GM18951 (cell line): ENCODE data around the gene ATP8B1.
"Not testable (repeated sequence)": the region's sequence is repeated elsewhere in the genome, so short reads cannot be mapped to it uniquely, and the experiment has no call there.

Source experiments
- POLR2A ChIP-seq: IDR thresholded peaks from 4 replicates; pipeline ENCODE4 v1.6.1; 2011; ENCODE audit warnings: mild to moderate bottlenecking; ENCODE audit not compliant: insufficient read length, insufficient read depth; ENCODE audit errors: extremely low read depth
- in situ Hi-C: fragments of 300-500 bp; cut with MboI; formaldehyde crosslinking; loops from one replicate; pipeline ENCODE4 v1.12.0; 2022; ENCODE audit warnings: low sequenced_read_pairs, mixed read lengths, inconsistent platforms; ENCODE audit not compliant: unreplicated experiment

The ATP8B1 gene

DNA sequence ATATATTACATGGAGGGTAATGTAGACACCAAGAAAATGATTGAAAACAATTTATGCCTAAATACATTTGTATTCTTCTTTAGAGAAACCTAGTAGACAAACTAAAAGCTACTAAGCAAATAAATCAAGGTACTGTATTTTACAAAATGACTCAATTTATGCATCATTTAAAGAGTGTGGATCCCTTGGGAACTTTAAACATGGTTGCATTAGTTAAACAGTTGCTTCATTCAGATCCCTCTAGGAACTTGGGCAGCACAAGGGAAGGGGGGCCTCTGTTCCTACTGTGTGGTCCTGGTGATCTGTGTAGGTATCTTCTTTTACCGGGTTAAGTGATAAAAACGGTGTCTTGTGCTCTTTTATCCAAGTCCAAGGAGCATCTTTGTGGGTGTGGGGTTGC is 31.5 kb upstream of the ATP8B1 start:
- no peak for TF ChIP-seq POLR2A
- in situ Hi-C loops: loop anchor here (25.0 kb wide), 1 partner anchor 197 kb away; no protein-coding TSS in a partner anchor

- no peak for TF ChIP-seq POLR2A
- in situ Hi-C loops: loop anchor here (25.0 kb wide), 1 partner anchor 196 kb away; no protein-coding TSS in a partner anchor
Measured at GRCh38 chr18:57833441-57834101, 30.5 kb upstream of the ATP8B1 start.

DNA sequence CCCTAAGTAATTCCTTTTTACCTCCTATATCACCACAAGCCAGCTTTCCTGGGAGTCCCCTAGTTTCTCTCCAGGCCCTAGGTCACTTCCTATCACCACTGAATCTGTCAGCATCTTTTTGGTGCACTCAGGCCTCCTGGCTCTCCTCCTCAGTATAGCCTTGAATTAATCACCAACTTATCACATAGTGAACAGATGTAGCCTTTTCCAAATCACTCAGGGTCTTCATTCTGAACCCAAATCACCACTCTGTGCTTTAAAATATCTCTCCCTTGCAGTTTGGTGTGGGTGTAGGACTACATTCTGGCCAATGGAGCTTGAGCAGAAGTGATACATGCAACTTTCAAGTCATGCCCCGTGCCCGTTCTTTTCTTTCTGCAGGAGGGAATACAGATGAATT is 29.6 kb upstream of the ATP8B1 start:
- TF ChIP-seq POLR2A: no peak
- in situ Hi-C loops: loop anchor here (25.0 kb wide), 1 partner anchor 195 kb away; no protein-coding TSS in a partner anchor

DNA sequence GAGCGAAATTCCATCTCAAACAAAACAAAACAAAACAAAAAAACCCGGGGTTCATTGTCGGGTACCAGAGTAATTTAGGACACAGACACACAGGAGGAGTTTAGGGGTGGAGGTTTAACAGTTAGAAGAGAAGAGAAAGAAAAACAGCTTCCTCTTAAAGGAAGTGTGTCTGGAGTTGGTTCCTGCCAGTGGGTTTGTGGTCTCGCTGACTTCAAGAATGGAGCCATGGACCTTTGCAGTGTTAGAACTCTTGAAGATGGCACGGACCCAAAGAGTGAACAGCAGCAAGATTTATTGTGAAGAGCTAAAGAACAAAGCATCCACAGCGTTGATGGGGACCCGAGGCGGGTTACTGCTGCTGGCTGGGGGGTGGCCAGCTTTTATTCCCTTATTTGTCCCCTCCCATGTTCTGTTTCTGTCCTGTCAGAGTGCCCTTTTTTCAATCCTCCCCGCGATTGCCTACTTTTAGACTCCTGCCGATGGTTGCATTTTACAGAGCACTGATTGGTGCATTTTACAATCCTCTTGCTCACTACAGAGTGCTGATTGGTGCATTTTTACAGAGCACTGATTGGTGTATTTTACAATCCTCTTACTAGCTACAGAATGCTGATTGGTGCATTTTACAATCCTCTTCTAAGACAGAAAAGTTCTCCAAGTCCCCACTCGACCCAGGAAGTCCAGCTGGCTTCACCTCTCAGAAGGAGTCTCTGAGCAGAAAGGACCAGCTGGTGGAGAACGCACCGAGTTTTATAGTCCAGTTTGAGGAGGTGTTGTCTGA is 28.7 kb upstream of the ATP8B1 start:
- in situ Hi-C loops: loop anchor here (25.0 kb wide), 1 partner anchor 194 kb away; no protein-coding TSS in a partner anchor

DNA sequence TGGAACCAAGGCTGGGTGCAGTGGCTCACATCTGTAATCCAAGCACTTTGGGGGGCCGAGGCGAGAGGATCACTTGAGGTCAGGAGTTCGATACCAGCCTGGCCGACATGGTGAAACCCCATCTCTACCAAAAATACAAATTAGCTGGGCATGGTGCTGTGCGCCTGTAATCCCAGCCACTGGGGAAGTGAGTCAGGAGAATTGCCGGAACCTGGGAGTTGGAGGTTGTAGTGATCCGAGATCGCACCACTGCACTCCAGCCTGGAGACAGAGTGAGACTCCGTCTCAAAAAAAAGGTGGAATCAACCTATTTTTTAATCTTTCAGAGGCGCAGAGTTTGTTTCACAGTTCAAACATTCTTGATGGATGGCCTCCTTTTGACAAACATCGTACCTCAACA is 24.5 kb upstream of the ATP8B1 start:
- no peak for TF ChIP-seq POLR2A
- in situ Hi-C loops: loop anchor here (25.0 kb wide), 1 partner anchor 190 kb away; no protein-coding TSS in a partner anchor

More for the DNA sequence above, 28.7 kb upstream of the ATP8B1 start:
- no peak for TF ChIP-seq POLR2A

DNA sequence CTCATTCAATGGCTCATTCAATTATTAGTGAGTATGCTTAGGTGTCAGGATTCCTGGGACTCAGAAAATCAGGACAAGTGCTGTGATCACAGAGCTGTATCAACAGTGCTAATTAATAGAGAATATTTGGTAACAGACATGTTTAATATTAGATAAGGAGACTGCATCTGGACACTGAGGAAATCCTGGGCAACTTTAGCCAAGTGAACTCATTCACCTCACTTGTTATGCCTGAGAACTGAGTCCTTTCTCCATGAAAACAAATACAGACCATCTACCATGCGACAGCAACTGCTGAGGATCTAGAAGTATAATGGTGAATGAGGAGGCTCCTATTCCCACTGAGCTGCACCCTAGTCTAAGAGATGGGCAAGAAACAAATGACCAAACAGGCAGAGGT is 23.1 kb upstream of the ATP8B1 start:
- no peak for TF ChIP-seq POLR2A
- in situ Hi-C loops: loop anchor here (25.0 kb wide), 1 partner anchor 189 kb away; no protein-coding TSS in a partner anchor

DNA sequence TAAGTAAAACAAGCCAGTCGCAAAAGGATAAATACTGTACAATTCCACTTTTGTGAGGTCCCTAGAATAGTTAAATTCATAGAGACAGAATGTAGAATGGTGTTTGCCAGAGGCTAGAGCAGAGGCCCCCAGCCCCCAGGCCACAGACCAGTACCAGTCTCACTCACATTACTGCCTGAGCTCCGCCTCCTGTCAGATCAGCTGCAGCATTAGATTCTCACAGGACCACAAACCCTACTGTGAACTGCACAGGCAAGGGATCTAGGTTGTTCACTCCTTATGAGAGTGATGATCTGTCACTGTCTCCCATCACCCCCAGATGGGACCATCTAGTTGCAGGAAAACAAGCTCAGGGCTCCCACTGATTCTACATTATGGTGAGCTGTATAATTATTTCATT is 17.5 kb upstream of the ATP8B1 start:
- in situ Hi-C loops: not testable (repeated sequence)

DNA sequence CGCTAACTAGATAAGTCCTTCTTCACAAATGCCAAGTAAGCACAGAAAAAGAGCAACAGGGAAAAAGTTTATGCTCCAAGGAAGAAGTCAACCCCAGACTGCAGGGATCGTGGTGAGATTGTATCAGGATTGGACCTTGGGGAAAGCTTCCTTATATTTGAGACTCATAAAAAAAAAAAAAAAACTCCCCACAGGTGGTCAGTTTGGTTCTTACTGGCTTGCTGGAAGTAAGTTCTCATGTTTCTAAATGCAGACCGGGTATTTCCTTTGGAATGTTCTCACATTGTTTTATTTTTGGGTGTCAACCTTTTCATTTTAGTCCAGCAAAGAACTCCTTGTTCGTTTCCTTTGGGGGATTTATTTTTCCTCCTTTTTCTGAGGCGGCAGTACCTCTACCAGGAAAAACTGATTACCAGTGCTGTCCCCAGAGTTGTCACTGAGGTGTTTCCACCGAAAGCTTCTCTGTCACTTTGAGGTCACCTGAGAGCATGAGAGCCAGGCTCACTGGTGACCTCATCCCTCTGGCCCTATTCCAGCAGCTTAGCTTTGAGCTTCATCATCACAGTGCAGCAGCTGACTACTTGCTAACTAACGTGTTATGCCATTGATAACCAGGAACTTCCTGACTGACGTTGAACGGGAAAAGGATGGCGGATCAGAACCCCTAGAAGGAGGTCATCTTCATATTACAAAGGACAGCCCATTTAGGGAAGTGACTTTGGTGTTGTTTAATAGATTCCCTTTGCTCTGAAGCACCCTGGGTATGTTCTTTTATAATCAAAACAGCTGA is 16.8 kb upstream of the ATP8B1 start:
- in situ Hi-C loops: no loop called here
- TF ChIP-seq POLR2A: no peak

DNA sequence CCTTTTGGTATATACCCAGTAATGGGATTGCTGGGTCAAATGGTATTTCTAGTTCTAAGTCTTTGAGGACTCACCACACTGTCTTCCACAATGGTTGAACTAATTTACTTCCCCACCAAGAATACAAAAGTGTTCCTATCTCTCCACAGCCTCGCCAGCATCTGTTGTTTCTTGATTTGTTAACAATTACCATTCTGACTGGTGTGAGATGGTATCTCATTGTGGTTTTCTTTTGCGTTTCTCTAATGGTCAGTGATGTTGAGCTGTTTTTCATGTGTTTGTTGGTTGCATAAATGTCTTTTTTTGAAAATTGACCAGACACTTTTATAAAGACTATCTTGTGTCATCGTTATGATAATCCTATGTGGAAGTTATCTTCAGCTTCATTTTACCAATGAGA is 16.0 kb upstream of the ATP8B1 start:
- no peak for TF ChIP-seq POLR2A
- in situ Hi-C loops: no loop called here

GRCh38 chr18:57816208-57816954 is 13.3 kb upstream of the ATP8B1 start:
- TF ChIP-seq POLR2A: no peak
- in situ Hi-C loops: no loop called here

GRCh38 chr18:57814555-57814954 is 11.4 kb upstream of the ATP8B1 start:
- no peak for TF ChIP-seq POLR2A
- in situ Hi-C loops: no loop called here

DNA sequence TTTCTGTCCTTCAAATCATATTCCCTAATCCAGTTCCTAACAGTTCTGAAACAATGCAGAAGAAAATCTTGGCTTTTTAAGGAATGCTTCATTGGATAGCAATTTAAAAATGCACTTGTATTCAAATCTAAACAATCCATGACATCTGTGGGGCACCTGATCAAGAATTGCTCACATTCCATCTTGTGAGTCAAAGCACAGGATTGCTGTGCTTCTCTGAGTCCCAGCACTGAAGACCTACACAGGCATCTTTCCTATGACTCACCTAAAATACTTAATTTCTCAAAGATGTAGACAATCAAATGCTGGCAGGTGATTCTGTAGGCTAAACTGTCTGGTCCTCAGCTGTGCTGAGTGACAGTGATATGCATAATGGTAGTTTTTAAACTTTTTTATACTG is 10.1 kb upstream of the ATP8B1 start:
- no peak for TF ChIP-seq POLR2A

DNA sequence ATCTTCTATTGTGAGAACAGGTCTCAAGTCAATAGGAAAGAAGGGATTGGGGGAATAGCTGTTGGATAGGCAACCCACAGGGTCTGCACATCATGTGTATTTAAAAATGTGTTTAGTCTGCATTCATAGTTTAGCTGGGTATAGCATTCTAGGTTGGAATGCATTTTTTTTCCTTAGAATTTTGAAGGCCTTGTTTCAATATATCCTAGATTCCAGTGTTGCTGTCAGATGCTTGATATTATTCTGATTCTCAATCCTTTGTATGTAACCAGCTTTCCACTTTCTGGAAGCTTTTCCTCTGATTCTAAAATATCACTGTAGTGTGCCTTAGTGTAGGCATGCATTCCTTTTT is 9.0 kb upstream of the ATP8B1 start:
- TF ChIP-seq POLR2A: no peak
- in situ Hi-C loops: no loop called here

More for the DNA sequence above, 10.1 kb upstream of the ATP8B1 start:
- in situ Hi-C loops: no loop called here
